Activated CD8-positive, alpha-beta memory T cell treated with anti-CD3 and anti-CD28 coated beads, Interleukin-2, amount 50 U/mL, for 24 hours (primary cell): ENCODE measurements around the gene SCLT1.

Experiments used
- DNase-seq: peaks from one replicate; pipeline ENCODE4 v3.0.0-alpha.2; 2020; ENCODE audit errors: extremely low read depth

Gene SCLT1

GRCh38 chr4:128871948-128872347, 221.4 kb downstream of the SCLT1 start:
- no peak for DNase-seq

GRCh38 chr4:128869776-128870509, 223.4 kb downstream of the SCLT1 start:
- DNase-seq, result no peak

- no peak for DNase-seq
Observed at GRCh38 chr4:128868758-128869157, 224.6 kb downstream of the SCLT1 start.

- DNase-seq, result no peak
Observed at GRCh38 chr4:128866691-128867090, 226.6 kb downstream of the SCLT1 start.

- DNase-seq, result no peak
Observed at GRCh38 chr4:128866269-128866668, 227.1 kb downstream of the SCLT1 start.

- DNase-seq, result no peak
Observed at GRCh38 chr4:128865132-128865531, 228.2 kb downstream of the SCLT1 start.

- DNase-seq, result peak; percentile 14
Observed at GRCh38 chr4:128863312-128864075, 229.8 kb downstream of the SCLT1 start.

GRCh38 chr4:128862608-128863311, 230.6 kb downstream of the SCLT1 start:
- peak; percentile 8 for DNase-seq

GRCh38 chr4:128861856-128862518, 231.4 kb downstream of the SCLT1 start:
- DNase-seq, result no peak

GRCh38 chr4:128859887-128860677, 233.3 kb downstream of the SCLT1 start:
- no peak for DNase-seq

- DNase-seq, result no peak
Observed at GRCh38 chr4:128858879-128859671, 234.3 kb downstream of the SCLT1 start.

GRCh38 chr4:128856246-128856645, 237.1 kb downstream of the SCLT1 start:
- no peak for DNase-seq

- no peak for DNase-seq
Observed at GRCh38 chr4:128855621-128856020, 237.7 kb downstream of the SCLT1 start.

GRCh38 chr4:128854433-128854832, 238.9 kb downstream of the SCLT1 start:
- DNase-seq, result no peak

GRCh38 chr4:128853741-128854140, 239.6 kb downstream of the SCLT1 start:
- DNase-seq, result no peak

GRCh38 chr4:128850252-128850651, 243.1 kb downstream of the SCLT1 start:
- DNase-seq, result no peak

GRCh38 chr4:128848461-128848860, 244.9 kb downstream of the SCLT1 start:
- DNase-seq, result no peak

- DNase-seq, result no peak
Observed at GRCh38 chr4:128847082-128847724, 246.1 kb downstream of the SCLT1 start.

- DNase-seq, result no peak
Observed at GRCh38 chr4:128846063-128846462, 247.3 kb downstream of the SCLT1 start.

- DNase-seq, result no peak
Observed at GRCh38 chr4:128844931-128845330, 248.4 kb downstream of the SCLT1 start.
